GM13977 (cell line): ENCODE measurements around the gene KRT4.
"Not testable (repeated sequence)": the region's sequence is repeated elsewhere in the genome, so short reads cannot be mapped to it uniquely, and the experiment has no call there.

ENCODE experiments used
- DNase-seq: peaks from one replicate; pipeline ENCODE4 v3.0.0; 2012; ENCODE audit warnings: low spot score
- CTCF ChIP-seq: IDR thresholded peaks from 2 replicates; pipeline ENCODE4 v1.5.1; 2012; ENCODE audit warnings: mild to moderate bottlenecking, control low read depth; ENCODE audit not compliant: insufficient read depth; ENCODE audit errors: extremely low read depth, missing control alignments
- in situ Hi-C: fragments of 300-500 bp; cut with MboI; formaldehyde crosslinking; loops from one replicate; pipeline ENCODE4 v1.12.0; 2022; ENCODE audit warnings: low sequenced_read_pairs, low pct_unique_long_range_greater_than_20kb, mixed read lengths, inconsistent platforms; ENCODE audit not compliant: unreplicated experiment

Gene KRT4

GRCh38 chr12:52763036-52763659 is 50.8 kb downstream of the KRT4 start:
- no peak for TF ChIP-seq CTCF
- in situ Hi-C loops, result no loop called here
- DNase-seq, result no peak

- in situ Hi-C loops, result no loop called here
- TF ChIP-seq CTCF, result no peak
- no peak for DNase-seq
These were observed 52.1 kb downstream of the KRT4 start for GRCh38 chr12:52761802-52762201.

GRCh38 chr12:52761218-52761617 is 52.7 kb downstream of the KRT4 start:
- DNase-seq, in situ Hi-C loops: not testable (repeated sequence)

GRCh38 chr12:52760623-52761022 is 53.3 kb downstream of the KRT4 start:
- in situ Hi-C loops, result no loop called here
- TF ChIP-seq CTCF, result no peak
- DNase-seq, result no peak

- in situ Hi-C loops, result no loop called here
- TF ChIP-seq CTCF, result no peak
- DNase-seq, result no peak
These were observed 54.2 kb downstream of the KRT4 start for GRCh38 chr12:52759695-52760094.

GRCh38 chr12:52759218-52759617 is 54.7 kb downstream of the KRT4 start:
- in situ Hi-C loops, result no loop called here
- DNase-seq, result no peak
- TF ChIP-seq CTCF, result no peak

- no peak for DNase-seq
- in situ Hi-C loops, result no loop called here
- no peak for TF ChIP-seq CTCF
These were observed 56.3 kb downstream of the KRT4 start for GRCh38 chr12:52757449-52758176.
